ENCODE data around the gene KDM7A. TPM values are rescaled to one million over a fixed set of nuclear protein-coding genes. Genes with fewer than 3 reads are reported as not detected.

The KDM7A gene
- total and polyA plus RNA-seq, 10 of the 15 experiments (the other 5 are each of a cell fraction or from before 2014, with no cell fraction given), result 0.07 to 0.96 (median 0.74) TPM

DNA sequence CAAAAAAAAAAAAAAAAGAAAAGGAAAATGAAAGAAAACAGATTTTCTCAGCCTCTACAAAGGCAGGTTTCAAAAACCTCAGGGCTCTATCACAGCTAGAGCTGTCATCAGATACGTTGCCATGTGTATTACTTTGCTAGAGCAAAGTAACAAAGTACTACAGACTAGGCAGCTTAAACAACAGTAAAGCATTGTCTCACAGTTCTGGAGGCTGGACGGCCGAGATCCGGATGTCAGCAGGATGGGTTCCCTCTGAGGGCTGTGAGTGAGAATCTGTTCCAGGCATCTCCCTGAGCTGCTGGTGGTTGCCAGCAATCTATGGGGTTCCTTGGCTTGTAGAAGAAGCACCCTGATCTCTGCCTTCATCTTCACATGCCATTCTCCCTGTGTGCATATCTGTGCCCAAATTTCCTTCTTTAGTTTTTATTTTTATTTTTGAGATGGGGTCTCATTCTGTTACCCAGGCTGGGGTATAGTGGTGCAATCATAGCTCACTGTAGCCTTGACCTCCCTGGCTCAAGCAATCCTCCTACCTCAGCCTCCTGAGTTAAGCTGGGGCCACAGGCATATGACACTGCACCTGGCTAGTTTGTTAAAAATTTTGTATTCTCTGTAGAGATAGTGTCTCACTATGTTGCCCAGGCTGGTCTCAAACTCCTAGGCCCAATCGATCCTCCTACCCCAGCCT, 48.9 kb upstream of the KDM7A start:
- no peaks in the 10 kb centered on the region for H3K9me3 ChIP-seq (replicated peaks; ENCODE audit: control insufficient read depth, insufficient read depth, low read length)
- no peak overlapping the region for H3K4me2 ChIP-seq (ENCODE audit: control insufficient read depth, insufficient read depth)
- no peaks in the 10 kb centered on the region for H3K79me2 ChIP-seq (ENCODE audit: control insufficient read depth, insufficient read depth, low read length)
- intact Hi-C loops (cut with micrococcal nuclease; ENCODE audit: unreplicated experiment) (no loop called here), in situ Hi-C loops (cut with MboI) (no loop called here)
- WGBS (ENCODE audit: insufficient coverage, insufficient replicate concordance, low lambda C conversion rate, missing lambda C conversion rate), result 74% methylated on average over 5 of the region's 5 CpGs
- CTCF ChIA-PET, result interaction anchor here (0.6 to 1.1 kb wide), 2 partner anchors 24 to 693 kb away, joined by 3 read pairs; no protein-coding TSS in a partner anchor
- H3K27ac ChIP-seq (ENCODE audit: control insufficient read depth, insufficient read depth), result no peak overlapping the region
- FAIRE-seq (no peak), DNase-seq (ENCODE audit: low read depth, low spot score) (no peak), ATAC-seq (no peak)
- RAD21 ChIA-PET (ENCODE audit: unreplicated experiment), result interaction anchor here (0.7 kb wide), 1 partner anchor 98 kb away, joined by 3 read pairs; no protein-coding TSS in a partner anchor
- H3K27me3 ChIP-seq (replicated peaks in 1 of 2; ENCODE audit: control insufficient read depth in 2 of 2, insufficient read depth in 2 of 2, low read length in 1 of 2), result peaks cover 3 to 7% of the 10 kb centered on the region in 2 experiments; a peak in 3 of 4 replicates
- POLR2A ChIA-PET, result no interaction called here
- H3K4me3 ChIP-seq, result no peak overlapping the region
- no TSS peak for BruUV-seq (replicated peaks)
- no peak overlapping the region for H3K9ac ChIP-seq (ENCODE audit: control insufficient read depth, insufficient read depth, low read length)
- H4K20me1 ChIP-seq (ENCODE audit: control insufficient read depth, insufficient read depth), result no peaks in the 10 kb centered on the region
- no peaks in the 10 kb centered on the region for H3K36me3 ChIP-seq (ENCODE audit: control insufficient read depth in 2 of 2, insufficient read depth in 2 of 2, low read length in 1 of 2)
- no peak overlapping the region for H2AFZ ChIP-seq (ENCODE audit: control insufficient read depth, low read depth, low read length)
- peaks cover 39% of the 10 kb centered on the region for H3K4me1 ChIP-seq (ENCODE audit: control insufficient read depth, insufficient read depth, low read length)
- SMC1A ChIA-PET (ENCODE audit: uncharacterized antibody, unreplicated experiment), result no interaction called here
- TF ChIP-seq SIN3A (IDR thresholded peaks at IDR 0.05; ENCODE audit: low read depth, low read length) (no peak), NR2C2 (IDR thresholded peaks at IDR 0.05; ENCODE audit: borderline replicate concordance, control insufficient read depth, insufficient read length, low read depth) (no peak), RELA (IDR thresholded peaks at IDR 0.05; ENCODE audit: borderline replicate concordance, partially characterized antibody) (no peak), GABPA (IDR thresholded peaks at IDR 0.05; ENCODE audit: low read depth) (no peak), MEF2A (IDR thresholded peaks at IDR 0.05; ENCODE audit: insufficient read depth, low read depth, low read length) (no peak), SPI1 (IDR thresholded peaks at IDR 0.05; ENCODE audit: borderline replicate concordance, insufficient read depth, low read depth, low read length) (no peak), CREM (IDR thresholded peaks at IDR 0.05; ENCODE audit: low read depth) (no peak), RUNX3 (IDR thresholded peaks at IDR 0.05; ENCODE audit: low read length) (no peak)
- TF ChIP-seq, protein P1, sequence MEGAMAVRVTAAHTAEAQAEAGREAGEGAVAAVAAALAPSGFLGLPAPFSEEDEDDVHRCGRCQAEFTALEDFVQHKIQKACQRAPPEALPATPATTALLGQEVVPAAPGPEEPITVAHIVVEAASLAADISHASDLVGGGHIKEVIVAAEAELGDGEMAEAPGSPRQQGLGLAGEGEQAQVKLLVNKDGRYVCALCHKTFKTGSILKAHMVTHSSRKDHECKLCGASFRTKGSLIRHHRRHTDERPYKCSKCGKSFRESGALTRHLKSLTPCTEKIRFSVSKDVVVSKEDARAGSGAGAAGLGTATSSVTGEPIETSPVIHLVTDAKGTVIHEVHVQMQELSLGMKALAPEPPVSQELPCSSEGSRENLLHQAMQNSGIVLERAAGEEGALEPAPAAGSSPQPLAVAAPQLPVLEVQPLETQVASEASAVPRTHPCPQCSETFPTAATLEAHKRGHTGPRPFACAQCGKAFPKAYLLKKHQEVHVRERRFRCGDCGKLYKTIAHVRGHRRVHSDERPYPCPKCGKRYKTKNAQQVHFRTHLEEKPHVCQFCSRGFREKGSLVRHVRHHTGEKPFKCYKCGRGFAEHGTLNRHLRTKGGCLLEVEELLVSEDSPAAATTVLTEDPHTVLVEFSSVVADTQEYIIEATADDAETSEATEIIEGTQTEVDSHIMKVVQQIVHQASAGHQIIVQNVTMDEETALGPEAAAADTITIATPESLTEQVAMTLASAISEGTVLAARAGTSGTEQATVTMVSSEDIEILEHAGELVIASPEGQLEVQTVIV (IDR thresholded peaks at IDR 0.05; ENCODE audit: borderline replicate concordance, partially characterized antibody), result no peak
- TF ChIP-seq, protein P2, sequence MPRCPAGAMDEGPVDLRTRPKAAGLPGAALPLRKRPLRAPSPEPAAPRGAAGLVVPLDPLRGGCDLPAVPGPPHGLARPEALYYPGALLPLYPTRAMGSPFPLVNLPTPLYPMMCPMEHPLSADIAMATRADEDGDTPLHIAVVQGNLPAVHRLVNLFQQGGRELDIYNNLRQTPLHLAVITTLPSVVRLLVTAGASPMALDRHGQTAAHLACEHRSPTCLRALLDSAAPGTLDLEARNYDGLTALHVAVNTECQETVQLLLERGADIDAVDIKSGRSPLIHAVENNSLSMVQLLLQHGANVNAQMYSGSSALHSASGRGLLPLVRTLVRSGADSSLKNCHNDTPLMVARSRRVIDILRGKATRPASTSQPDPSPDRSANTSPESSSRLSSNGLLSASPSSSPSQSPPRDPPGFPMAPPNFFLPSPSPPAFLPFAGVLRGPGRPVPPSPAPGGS (IDR thresholded peaks at IDR 0.05; ENCODE audit: borderline replicate concordance, insufficient read depth, low read depth, low read length, poor library complexity, severe bottlenecking), result no peak
- TF ChIP-seq, protein P3, sequence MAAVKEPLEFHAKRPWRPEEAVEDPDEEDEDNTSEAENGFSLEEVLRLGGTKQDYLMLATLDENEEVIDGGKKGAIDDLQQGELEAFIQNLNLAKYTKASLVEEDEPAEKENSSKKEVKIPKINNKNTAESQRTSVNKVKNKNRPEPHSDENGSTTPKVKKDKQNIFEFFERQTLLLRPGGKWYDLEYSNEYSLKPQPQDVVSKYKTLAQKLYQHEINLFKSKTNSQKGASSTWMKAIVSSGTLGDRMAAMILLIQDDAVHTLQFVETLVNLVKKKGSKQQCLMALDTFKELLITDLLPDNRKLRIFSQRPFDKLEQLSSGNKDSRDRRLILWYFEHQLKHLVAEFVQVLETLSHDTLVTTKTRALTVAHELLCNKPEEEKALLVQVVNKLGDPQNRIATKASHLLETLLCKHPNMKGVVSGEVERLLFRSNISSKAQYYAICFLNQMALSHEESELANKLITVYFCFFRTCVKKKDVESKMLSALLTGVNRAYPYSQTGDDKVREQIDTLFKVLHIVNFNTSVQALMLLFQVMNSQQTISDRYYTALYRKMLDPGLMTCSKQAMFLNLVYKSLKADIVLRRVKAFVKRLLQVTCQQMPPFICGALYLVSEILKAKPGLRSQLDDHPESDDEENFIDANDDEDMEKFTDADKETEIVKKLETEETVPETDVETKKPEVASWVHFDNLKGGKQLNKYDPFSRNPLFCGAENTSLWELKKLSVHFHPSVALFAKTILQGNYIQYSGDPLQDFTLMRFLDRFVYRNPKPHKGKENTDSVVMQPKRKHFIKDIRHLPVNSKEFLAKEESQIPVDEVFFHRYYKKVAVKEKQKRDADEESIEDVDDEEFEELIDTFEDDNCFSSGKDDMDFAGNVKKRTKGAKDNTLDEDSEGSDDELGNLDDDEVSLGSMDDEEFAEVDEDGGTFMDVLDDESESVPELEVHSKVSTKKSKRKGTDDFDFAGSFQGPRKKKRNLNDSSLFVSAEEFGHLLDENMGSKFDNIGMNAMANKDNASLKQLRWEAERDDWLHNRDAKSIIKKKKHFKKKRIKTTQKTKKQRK (IDR thresholded peaks at IDR 0.05; ENCODE audit: low read depth, low read length), result no peak

All from GM12878 (cell line).